ENCODE measurements around the gene ENDOV. TPM values are rescaled to one million over a fixed set of nuclear protein-coding genes. Genes with fewer than 3 reads are reported as not detected.

Gene ENDOV
- total RNA-seq, 1 experiment from 2014 or later, result 28.0 TPM

- Mint-ChIP-seq H3K9me3 (ENCODE audit: unreplicated experiment) (no peaks in the 10 kb centered on the region), H3K4me3 (ENCODE audit: unreplicated experiment) (no peak overlapping the region), H3K27me3 (ENCODE audit: insufficient read depth, unreplicated experiment) (peaks cover 59% of the 10 kb centered on the region), H3K27ac (ENCODE audit: low read depth, unreplicated experiment) (no peak overlapping the region), H3K4me1 (ENCODE audit: insufficient read depth, unreplicated experiment) (peaks cover 9% of the 10 kb centered on the region), H3K36me3 (ENCODE audit: insufficient read depth, unreplicated experiment) (no peaks in the 10 kb centered on the region)
- ChIA-PET POLR2A (no interaction called here), CTCF (interaction anchor here (1.0 kb wide), 1 partner anchor 98 kb away, joined by 3 read pairs; no protein-coding TSS in a partner anchor)
- intact Hi-C loops (cut with micrococcal nuclease), result loop anchor here (10.0 kb wide), 1 partner anchor 357 kb away; no protein-coding TSS in a partner anchor
- no peak for DNase-seq (ENCODE audit: unreplicated experiment)
- no TSS peak for BruUV-seq (replicated peaks)
- no peak for TF ChIP-seq CTCF (IDR thresholded peaks at IDR 0.05; ENCODE audit: unreplicated experiment)
These were observed 62.9 kb downstream of the ENDOV start for GRCh38 chr17:80477647-80478478.

- POLR2A ChIA-PET, result no interaction called here
- Mint-ChIP-seq H3K27me3 (ENCODE audit: insufficient read depth, unreplicated experiment) (peaks cover 51% of the 10 kb centered on the region), H3K36me3 (ENCODE audit: insufficient read depth, unreplicated experiment) (no peaks in the 10 kb centered on the region), H3K27ac (ENCODE audit: low read depth, unreplicated experiment) (no peak overlapping the region), H3K4me1 (ENCODE audit: insufficient read depth, unreplicated experiment) (peaks cover 9% of the 10 kb centered on the region), H3K9me3 (ENCODE audit: unreplicated experiment) (no peaks in the 10 kb centered on the region), H3K4me3 (ENCODE audit: unreplicated experiment) (no peak overlapping the region)
- no peak for DNase-seq (ENCODE audit: unreplicated experiment)
- intact Hi-C loops (cut with micrococcal nuclease), result loop anchor here (10.0 kb wide), 1 partner anchor 356 kb away; no protein-coding TSS in a partner anchor
- TF ChIP-seq CTCF (IDR thresholded peaks at IDR 0.05; ENCODE audit: unreplicated experiment), result no peak
- CTCF ChIA-PET, result no interaction called here
- BruUV-seq (replicated peaks), result no TSS peak
These were observed 63.7 kb downstream of the ENDOV start for GRCh38 chr17:80478487-80479245.

- Mint-ChIP-seq H3K27ac (ENCODE audit: low read depth, unreplicated experiment) (no peak overlapping the region), H3K27me3 (ENCODE audit: insufficient read depth, unreplicated experiment) (peaks cover 47% of the 10 kb centered on the region), H3K36me3 (ENCODE audit: insufficient read depth, unreplicated experiment) (no peaks in the 10 kb centered on the region), H3K4me1 (ENCODE audit: insufficient read depth, unreplicated experiment) (peaks cover 9% of the 10 kb centered on the region), H3K4me3 (ENCODE audit: unreplicated experiment) (no peak overlapping the region), H3K9me3 (ENCODE audit: unreplicated experiment) (no peaks in the 10 kb centered on the region)
- intact Hi-C loops (cut with micrococcal nuclease), result loop anchor here (10.0 kb wide), 1 partner anchor 356 kb away; no protein-coding TSS in a partner anchor
- no TSS peak for BruUV-seq (replicated peaks)
- POLR2A ChIA-PET, result no interaction called here
- TF ChIP-seq CTCF (IDR thresholded peaks at IDR 0.05; ENCODE audit: unreplicated experiment), result no peak
- DNase-seq (ENCODE audit: unreplicated experiment), result no peak
- CTCF ChIA-PET, result no interaction called here
These were observed 64.2 kb downstream of the ENDOV start for GRCh38 chr17:80479246-80479566.

- ChIA-PET POLR2A (no interaction called here), CTCF (interaction anchor here (0.7 kb wide), 1 partner anchor 52 kb away, joined by 3 read pairs; no protein-coding TSS in a partner anchor)
- H3K36me3 Mint-ChIP-seq (ENCODE audit: insufficient read depth, unreplicated experiment), result no peaks in the 10 kb centered on the region
- no peak for DNase-seq (ENCODE audit: unreplicated experiment)
- intact Hi-C loops (cut with micrococcal nuclease), result no loop called here
- H3K27me3 Mint-ChIP-seq (ENCODE audit: insufficient read depth, unreplicated experiment), result peaks cover 36% of the 10 kb centered on the region
- no peak overlapping the region for H3K4me3 Mint-ChIP-seq (ENCODE audit: unreplicated experiment)
- no peaks in the 10 kb centered on the region for H3K9me3 Mint-ChIP-seq (ENCODE audit: unreplicated experiment)
- H3K27ac Mint-ChIP-seq (ENCODE audit: low read depth, unreplicated experiment), result no peak overlapping the region
- BruUV-seq (replicated peaks), result no TSS peak
- no peak for TF ChIP-seq CTCF (IDR thresholded peaks at IDR 0.05; ENCODE audit: unreplicated experiment)
- no peaks in the 10 kb centered on the region for H3K4me1 Mint-ChIP-seq (ENCODE audit: insufficient read depth, unreplicated experiment)
These were observed 65.3 kb downstream of the ENDOV start for GRCh38 chr17:80480248-80480647.

All from MCF 10A (cell line).